Fibroblast of lung (primary cell): ENCODE measurements around the gene TSC22D1. TPM values are rescaled to one million over a fixed set of nuclear protein-coding genes. Genes with fewer than 3 reads are reported as not detected.

ENCODE experiments used
- DNase-seq, 2 donors: peaks; one replicate each; pipeline versions ENCODE4 v3.0.0 to v3.0.0-alpha.2; 2010; ENCODE audit warnings: low read depth in 2 of 2
- H2AFZ ChIP-seq: 2 replicates; pipeline ENCODE4 v1.5.1; 2012; ENCODE audit warnings: low read length, control low read depth, inconsistent platforms
- H3K27ac ChIP-seq: 2 replicates; pipeline ENCODE4 v1.5.1; 2011; ENCODE audit warnings: low read length, control low read depth; ENCODE audit not compliant: insufficient read depth
- H3K27me3 ChIP-seq: 2 replicates; pipeline ENCODE4 v1.5.1; 2011; ENCODE audit warnings: mild to moderate bottlenecking, low read length; ENCODE audit not compliant: control insufficient read depth, insufficient read depth
- H3K36me3 ChIP-seq: 2 replicates; pipeline ENCODE4 v1.5.1; 2011; ENCODE audit warnings: low read length; ENCODE audit not compliant: control insufficient read depth, insufficient read depth
- H3K4me1 ChIP-seq: 2 replicates; pipeline ENCODE4 v1.5.1; 2011; ENCODE audit warnings: low read length; ENCODE audit not compliant: control insufficient read depth, insufficient read depth; ENCODE audit errors: extremely low read depth
- H3K4me2 ChIP-seq: 2 replicates; pipeline ENCODE4 v1.5.1; 2011; ENCODE audit warnings: low read length, control low read depth; ENCODE audit not compliant: insufficient read depth; ENCODE audit errors: extremely low read depth
- H3K4me3 ChIP-seq, 4 experiments: fragments of 200-600 bp in 1 of 4; sonication (generic) in 1 of 4; replicated peaks in 1 of 4; 2 replicates each; pipeline ENCODE4 v1.5.1; 2011 to 2016; ENCODE audit warnings: low read length in 4 of 4, low read depth in 3 of 4, mild to moderate bottlenecking in 3 of 4, control low read depth in 2 of 4, inconsistent platforms in 1 of 4, mixed read lengths in 1 of 4; ENCODE audit not compliant: insufficient read depth in 1 of 4; ENCODE audit errors: control extremely low read depth in 1 of 4
- H3K79me2 ChIP-seq: 2 replicates; pipeline ENCODE4 v1.5.1; 2012; ENCODE audit warnings: mild to moderate bottlenecking, low read length, inconsistent platforms; ENCODE audit not compliant: control insufficient read depth, insufficient read depth
- H3K9ac ChIP-seq: 2 replicates; pipeline ENCODE4 v1.5.1; 2011; ENCODE audit warnings: mild to moderate bottlenecking, low read length, control low read depth; ENCODE audit not compliant: insufficient read depth
- H3K9me3 ChIP-seq: 2 replicates; pipeline ENCODE4 v1.5.1; 2012; ENCODE audit warnings: low read depth, low read length; ENCODE audit not compliant: control insufficient read depth, insufficient read depth
- H4K20me1 ChIP-seq: 2 replicates; pipeline ENCODE4 v1.5.1; 2011; ENCODE audit warnings: low read length; ENCODE audit not compliant: control insufficient read depth, insufficient read depth; ENCODE audit errors: extremely low read depth
- CTCF ChIP-seq, 2 donors: IDR thresholded peaks in 1 of 2; conservative IDR thresholded peaks in 1 of 2; 1 replicate in 1 of 2; 2 replicates in 1 of 2; pipeline ENCODE4 v1.5.1; 2011 to 2012; ENCODE audit warnings: low read length in 2 of 2, control low read depth in 1 of 2, inconsistent platforms in 1 of 2, low read depth in 1 of 2, mild to moderate bottlenecking in 1 of 2
- EZH2 ChIP-seq: IDR thresholded peaks from 2 replicates; pipeline ENCODE4 v1.5.1; 2012; ENCODE audit warnings: low read length, control low read depth, mild to moderate bottlenecking; ENCODE audit errors: missing control alignments
- polyA plus RNA-seq, 2 donors: library from polyadenylated mRNA; depleted of rRNA in 1 of 2; stranded (reverse) in 1 of 2; unstranded in 1 of 2; fragments of >200 nt; gene quantifications; 2 replicates each; pipeline ENCODE4 v1.2.1, GENCODE V29; 2011 to 2012; ENCODE audit warnings: missing spikeins in 1 of 2
- total RNA-seq: library from RNA; depleted of rRNA; stranded (reverse); fragments of >200 nt; gene quantifications from 2 replicates; pipeline ENCODE4 v1.2.1, GENCODE V29; 2014

TSC22D1 gene
- total and polyA plus RNA-seq, 2 donors (not counting 1 experiment from before 2014, with no cell fraction given) = 80.4 to 97.6 TPM

- H3K27ac ChIP-seq = no peak overlapping the region
Measured at GRCh38 chr13:44438234-44438579, 137.9 kb downstream of the TSC22D1 start.

GRCh38 chr13:44437356-44438233 lies 138.5 kb downstream of the TSC22D1 start:
- Histone ChIP-seq H3K4me2 (peak overlapping the region; percentile 53), H3K4me3 (peak overlapping the region in 3 of 4 experiments; percentile 46 to 87 (median 55)), H3K79me2 (peaks cover 12% of the 10 kb centered on the region), H3K9me3 (no peaks in the 10 kb centered on the region), H3K27me3 (no peaks in the 10 kb centered on the region), H3K36me3 (peaks cover 2% of the 10 kb centered on the region), H3K27ac (peak overlapping the region; percentile 67), H3K9ac (peak overlapping the region; percentile 10), H4K20me1 (no peaks in the 10 kb centered on the region), H3K4me1 (peaks cover 4% of the 10 kb centered on the region), H2AFZ (no peak overlapping the region)
- DNase-seq = peak; percentile 34 to 78
- TF ChIP-seq CTCF (conservative IDR thresholded peaks at IDR 0.05 in 1 of 2, IDR thresholded peaks at IDR 0.05 in 1 of 2; ENCODE audit: low read depth in 1 of 2, low read length in 2 of 2) (peak; percentile 9 to 17), EZH2 (no peak)

More at GRCh38 chr13:44438234-44438579, 137.9 kb downstream of the TSC22D1 start:
- no peak for DNase-seq
- H3K4me1 ChIP-seq = peaks cover 4% of the 10 kb centered on the region
- no peak for TF ChIP-seq EZH2
- no peak for TF ChIP-seq CTCF (conservative IDR thresholded peaks at IDR 0.05 in 1 of 2, IDR thresholded peaks at IDR 0.05 in 1 of 2; ENCODE audit: low read depth in 1 of 2, low read length in 2 of 2)
- no peaks in the 10 kb centered on the region for H3K27me3 ChIP-seq
- no peak overlapping the region for H3K4me2 ChIP-seq
- peaks cover 2% of the 10 kb centered on the region for H3K36me3 ChIP-seq
- H3K9ac ChIP-seq = no peak overlapping the region
- no peaks in the 10 kb centered on the region for H3K9me3 ChIP-seq
- no peaks in the 10 kb centered on the region for H4K20me1 ChIP-seq
- no peak overlapping the region for H3K4me3 ChIP-seq
- H3K79me2 ChIP-seq = peaks cover 12% of the 10 kb centered on the region
- no peak overlapping the region for H2AFZ ChIP-seq

GRCh38 chr13:44436589-44437337 lies 139.4 kb downstream of the TSC22D1 start:
- Histone ChIP-seq H2AFZ (no peak overlapping the region), H3K27me3 (no peaks in the 10 kb centered on the region), H3K9me3 (no peaks in the 10 kb centered on the region), H3K27ac (peak overlapping the region; percentile 81), H3K4me3 (peak overlapping the region; percentile 80 to 97 (median 86)), H3K9ac (peak overlapping the region; percentile 71), H3K36me3 (peaks cover 2% of the 10 kb centered on the region), H3K4me2 (peak overlapping the region; percentile 61), H4K20me1 (no peaks in the 10 kb centered on the region), H3K79me2 (peaks cover 12% of the 10 kb centered on the region), H3K4me1 (peaks cover 4% of the 10 kb centered on the region)
- no peak for TF ChIP-seq EZH2
- TF ChIP-seq CTCF (conservative IDR thresholded peaks at IDR 0.05 in 1 of 2, IDR thresholded peaks at IDR 0.05 in 1 of 2; ENCODE audit: low read depth in 1 of 2, low read length in 2 of 2) = no peak
- DNase-seq = peak; percentile 93 to 96
